Effector CD8-positive, alpha-beta T cell (primary cell): Measurements from ENCODE around the gene ZNF670.
"Not testable (repeated sequence)": the region's sequence is repeated elsewhere in the genome, so short reads cannot be mapped to it uniquely, and the experiment has no call there.

Experiments used
- DNase-seq: peaks from one replicate; lab custom pipeline; 2025; lab: John Stamatoyannopoulos, UW

Gene ZNF670

GRCh38 chr1:247043406-247043805 lies 35.2 kb downstream of the ZNF670 start:
- DNase-seq: no peak

- DNase-seq: no peak
Observed at GRCh38 chr1:247037511-247038320, 40.9 kb downstream of the ZNF670 start.

- not testable (repeated sequence) for DNase-seq
Observed at GRCh38 chr1:247032306-247032705, 46.3 kb downstream of the ZNF670 start.
